Right hindlimb (tissue), 1 donor: ENCODE data around the gene C1QTNF1.
A peak's percentile ranks its signal among the peaks of the same experiment; 100 is the strongest.
"Not testable (repeated sequence)": the region's sequence is repeated elsewhere in the genome, so short reads cannot be mapped to it uniquely, and the experiment has no call there.

Experiments
- DNase-seq: peaks from one replicate; pipeline ENCODE4 v3.0.0-alpha.2; 2018

C1QTNF1 gene

GRCh38 chr17:79062691-79063090, 38.7 kb downstream of the C1QTNF1 start:
- no peak for DNase-seq

- DNase-seq, result no peak
Observed at GRCh38 chr17:79064026-79064425, 40.1 kb downstream of the C1QTNF1 start.

DNA sequence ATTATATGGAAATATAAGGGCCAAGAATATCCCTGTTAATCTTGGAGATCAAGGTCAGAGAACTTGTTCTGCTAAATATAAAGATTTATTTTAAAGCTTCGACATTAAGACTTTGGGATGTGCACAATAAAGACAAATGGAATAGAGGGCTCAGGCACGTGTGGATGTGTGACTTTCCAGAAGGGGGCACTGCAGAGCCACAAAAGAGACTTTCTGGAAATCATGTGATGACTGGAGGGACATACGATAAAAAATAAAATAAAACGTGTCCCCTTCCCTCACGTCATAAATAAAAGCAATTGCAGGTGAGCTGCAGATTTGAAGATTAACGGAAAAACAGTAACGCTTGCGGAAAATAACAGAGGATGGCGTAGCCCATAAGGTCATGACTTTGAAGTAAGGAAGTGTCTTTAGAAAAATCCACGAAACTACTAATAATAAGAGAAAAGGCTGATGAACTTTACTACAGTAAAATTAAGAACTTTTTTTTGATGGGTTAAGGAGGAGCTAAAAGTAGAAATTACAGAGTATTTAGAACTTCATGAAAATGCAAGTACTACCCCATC, 41.2 kb downstream of the C1QTNF1 start:
- peak; percentile 38 for DNase-seq

DNA sequence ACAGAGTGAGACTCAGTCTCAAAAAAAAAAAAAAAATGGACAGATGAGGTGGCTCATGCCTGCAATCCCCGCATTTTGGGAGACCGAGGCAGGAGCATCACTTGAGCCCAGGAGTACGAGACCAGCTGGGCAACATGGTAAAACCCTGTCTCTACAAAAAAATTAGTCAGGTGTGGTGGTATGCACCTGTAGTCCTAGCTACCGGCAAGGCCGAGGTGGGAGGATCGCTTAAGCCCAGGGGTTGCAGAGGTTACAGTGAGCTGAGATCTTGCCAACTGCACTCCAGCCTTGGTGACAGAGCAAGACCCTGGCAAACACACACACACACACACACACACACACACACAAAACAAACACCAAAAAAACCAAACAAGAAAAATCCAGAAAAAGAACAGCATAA, 43.0 kb downstream of the C1QTNF1 start:
- DNase-seq, result no peak

- no peak for DNase-seq
Observed at GRCh38 chr17:79070266-79070880, 46.4 kb downstream of the C1QTNF1 start.

GRCh38 chr17:79071161-79071740, 47.3 kb downstream of the C1QTNF1 start:
- no peak for DNase-seq

GRCh38 chr17:79072544-79072943, 48.6 kb downstream of the C1QTNF1 start:
- no peak for DNase-seq

DNA sequence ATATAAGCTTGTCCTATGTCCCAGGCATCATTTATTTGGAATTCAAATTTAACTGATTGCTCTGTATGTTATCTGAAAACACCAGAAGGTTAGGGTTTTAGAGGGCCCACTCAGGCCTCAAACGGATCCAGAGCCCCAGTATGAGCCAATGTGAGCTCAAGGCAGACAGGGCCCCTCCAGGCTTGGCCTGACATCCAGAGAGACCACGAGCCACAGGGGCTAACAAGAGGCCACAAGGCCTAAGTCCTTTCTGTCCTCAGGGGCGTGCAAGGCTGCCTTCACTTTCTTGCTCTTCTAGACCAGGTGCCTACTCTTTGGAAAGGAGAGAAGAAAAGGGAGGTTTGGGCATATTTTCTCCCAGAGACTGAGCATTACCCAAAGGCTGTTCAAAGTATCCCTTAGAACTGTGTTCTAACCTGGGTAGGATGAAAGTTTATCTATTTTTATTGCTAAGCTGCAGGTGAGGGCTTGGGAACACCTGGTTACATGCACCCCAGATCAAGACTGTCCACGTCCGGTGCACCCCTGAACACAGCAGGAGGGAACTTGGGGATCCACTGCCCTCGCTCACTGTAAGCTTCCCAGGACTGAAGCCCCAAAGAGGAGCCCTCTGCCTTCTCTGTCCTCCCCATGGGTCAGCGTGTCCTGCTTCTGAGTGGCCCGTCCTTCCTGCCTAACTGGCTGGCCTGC, 49.2 kb downstream of the C1QTNF1 start:
- DNase-seq, result no peak

- DNase-seq, result no peak
Observed at GRCh38 chr17:79073706-79074088, 49.7 kb downstream of the C1QTNF1 start.

GRCh38 chr17:79074121-79074648, 50.2 kb downstream of the C1QTNF1 start:
- DNase-seq, result not testable (repeated sequence)

- peak; percentile 95 for DNase-seq
Observed at GRCh38 chr17:79074649-79075445, 50.9 kb downstream of the C1QTNF1 start, which contains the start of gene ENGASE. ENGASE (plus strand) TSS chr17:79074824; CDS start chr17:79074945, 121 bp downstream.

GRCh38 chr17:79075446-79075750, 51.4 kb downstream of the C1QTNF1 start:
- DNase-seq, result no peak

GRCh38 chr17:79075861-79076406, 52.0 kb downstream of the C1QTNF1 start:
- no peak for DNase-seq

DNA sequence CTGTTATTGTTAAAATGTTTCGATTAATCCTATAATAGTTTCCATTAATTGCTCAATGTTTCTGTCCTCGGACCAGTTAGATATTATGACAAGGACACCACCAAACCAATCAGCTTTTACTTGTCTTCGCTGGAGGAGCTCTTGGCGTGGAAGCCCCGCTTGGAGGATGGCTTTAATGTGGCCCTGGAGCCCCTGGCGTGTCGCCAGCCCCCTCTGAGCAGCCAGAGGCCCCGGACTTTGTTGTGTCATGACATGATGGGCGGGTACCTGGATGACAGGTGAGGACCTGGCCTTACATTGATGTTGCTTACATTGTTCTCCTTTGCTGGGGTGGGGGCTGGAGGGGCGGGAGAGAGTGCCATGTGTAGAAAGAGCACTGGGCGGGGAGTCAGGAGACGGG, 53.6 kb downstream of the C1QTNF1 start:
- no peak for DNase-seq

GRCh38 chr17:79078476-79079190, 54.7 kb downstream of the C1QTNF1 start:
- no peak for DNase-seq

- no peak for DNase-seq
Observed at GRCh38 chr17:79079421-79080200, 55.6 kb downstream of the C1QTNF1 start.

GRCh38 chr17:79080349-79080748, 56.4 kb downstream of the C1QTNF1 start:
- no peak for DNase-seq

- no peak for DNase-seq
Observed at GRCh38 chr17:79080761-79081290, 56.9 kb downstream of the C1QTNF1 start.

DNA sequence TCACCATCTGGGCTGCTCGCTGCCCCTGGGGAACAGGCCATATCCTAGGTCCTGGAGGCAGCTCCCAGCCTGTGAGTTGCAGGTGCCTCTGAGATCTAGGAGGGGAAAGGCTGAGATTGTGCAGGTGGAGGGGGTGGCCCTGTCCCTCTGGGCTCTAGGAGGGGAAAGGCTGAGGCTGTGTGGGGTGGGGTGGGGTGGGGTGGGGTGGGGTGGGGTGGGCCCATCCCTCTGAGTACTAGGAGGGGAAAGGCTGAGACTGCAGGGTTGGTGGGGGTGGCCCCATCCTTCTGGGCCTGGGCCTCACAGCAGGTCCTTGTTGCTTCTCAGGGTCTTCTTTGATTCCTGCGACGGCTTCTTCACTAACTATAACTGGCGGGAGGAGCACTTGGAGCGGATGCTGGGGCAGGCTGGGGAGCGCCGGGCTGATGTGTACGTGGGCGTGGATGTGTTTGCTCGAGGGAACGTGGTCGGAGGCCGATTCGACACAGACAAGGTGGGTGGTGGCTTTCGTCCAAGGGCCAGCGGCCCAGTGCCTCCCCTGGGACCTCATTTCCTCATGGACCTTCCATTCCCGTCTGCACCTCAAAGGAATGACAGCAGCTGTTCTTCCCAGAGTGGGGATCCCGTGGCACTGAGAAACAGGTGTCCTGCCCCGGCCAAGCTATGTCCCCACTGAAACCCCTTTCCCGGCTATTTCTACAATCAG, 57.8 kb downstream of the C1QTNF1 start:
- DNase-seq, result no peak
